HG03520 (cell line): ENCODE data around the gene DCAKD.
"Not testable (repeated sequence)": the region's sequence is repeated elsewhere in the genome, so short reads cannot be mapped to it uniquely, and the experiment has no call there.

Source experiments
- ATAC-seq: cut with Tn5 transposase; IDR thresholded peaks from one replicate; pipeline ENCODE4 v1.9.1; 2021; ENCODE audit warnings: mild to moderate bottlenecking, moderate library complexity; ENCODE audit not compliant: unreplicated experiment

The DCAKD gene

GRCh38 chr17:45070001-45070400, 18.6 kb upstream of the DCAKD start:
- no peak for ATAC-seq

DNA sequence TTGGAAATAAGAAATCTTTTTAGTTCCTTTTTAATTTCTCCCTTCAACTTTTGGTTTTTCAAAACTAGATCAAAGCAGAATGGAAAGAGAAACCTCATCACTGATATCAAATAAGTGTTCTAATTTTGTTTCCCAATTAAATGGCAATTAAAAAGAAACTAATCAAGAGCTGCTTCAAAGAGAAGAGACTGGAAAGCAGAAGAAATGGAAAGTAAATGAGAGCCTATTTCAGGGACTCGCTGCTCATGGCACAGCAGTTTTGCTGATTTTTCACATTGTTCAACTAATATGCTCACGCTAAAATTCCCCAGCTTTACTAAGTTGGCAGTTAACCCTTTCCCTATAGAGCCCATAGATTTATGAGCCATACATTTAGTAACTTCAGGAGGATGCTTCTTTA, 16.2 kb upstream of the DCAKD start:
- no peak for ATAC-seq

DNA sequence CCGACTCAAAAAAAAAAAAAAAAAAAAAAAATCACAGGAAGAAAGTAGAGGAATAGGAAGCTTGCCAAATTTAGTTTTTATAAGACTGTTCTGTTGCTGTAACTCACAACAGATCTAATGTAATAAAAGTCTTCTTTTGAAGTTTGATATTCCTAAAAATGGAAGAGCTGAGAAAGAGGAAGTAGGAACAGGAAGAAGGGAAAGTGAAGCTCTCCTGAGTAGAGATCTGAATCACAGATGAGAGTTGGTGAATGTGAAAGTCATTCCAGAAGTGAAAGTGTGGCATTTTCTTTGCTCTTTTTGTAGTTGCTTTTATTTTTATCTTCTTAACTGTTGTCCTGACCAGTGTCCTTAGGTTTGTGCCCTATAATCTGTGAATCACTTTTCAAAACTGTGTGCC, 11.8 kb upstream of the DCAKD start:
- ATAC-seq = no peak

DNA sequence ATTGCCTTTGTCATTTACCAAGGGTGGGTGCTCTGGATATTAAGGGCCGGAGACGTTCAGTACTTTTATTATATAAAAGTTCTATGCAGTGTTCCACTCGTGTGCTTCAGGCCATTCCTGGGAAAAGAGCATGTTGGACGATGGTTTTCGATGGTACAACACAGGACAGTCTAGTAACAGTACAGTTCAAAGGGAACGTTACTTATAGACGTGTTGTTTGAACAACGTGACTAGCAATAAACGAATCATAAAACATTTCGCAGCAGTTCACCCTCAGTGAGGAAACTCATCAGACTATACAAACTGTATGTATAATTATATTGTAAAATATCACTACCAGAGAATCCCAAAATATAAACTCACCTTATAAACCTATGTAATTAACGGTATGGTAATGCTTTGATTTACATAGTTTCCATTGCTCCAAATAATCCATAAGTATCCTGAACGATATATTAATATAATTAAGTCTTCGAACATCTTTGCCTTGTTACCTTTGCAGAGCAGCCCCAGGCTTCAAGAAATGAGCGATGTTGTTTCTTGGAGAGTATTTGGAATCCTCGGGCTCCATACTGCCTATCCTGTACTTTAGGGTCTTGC, 10.3 kb upstream of the DCAKD start:
- ATAC-seq = no peak

GRCh38 chr17:45060797-45061605, 9.6 kb upstream of the DCAKD start, which contains the start of gene NMT1:
Gene NMT1 (plus strand): TSS chr17:45061317. CDS start chr17:45061330, 13 bp downstream.
- peak; percentile 78 for ATAC-seq

GRCh38 chr17:45060382-45060796, 9.0 kb upstream of the DCAKD start:
- ATAC-seq = no peak

GRCh38 chr17:45052052-45052772, 780 bp upstream of the DCAKD start:
- ATAC-seq = no peak

- ATAC-seq = not testable (repeated sequence)
Observed at GRCh38 chr17:45051720-45052051, 254 bp upstream of the DCAKD start.

DNA sequence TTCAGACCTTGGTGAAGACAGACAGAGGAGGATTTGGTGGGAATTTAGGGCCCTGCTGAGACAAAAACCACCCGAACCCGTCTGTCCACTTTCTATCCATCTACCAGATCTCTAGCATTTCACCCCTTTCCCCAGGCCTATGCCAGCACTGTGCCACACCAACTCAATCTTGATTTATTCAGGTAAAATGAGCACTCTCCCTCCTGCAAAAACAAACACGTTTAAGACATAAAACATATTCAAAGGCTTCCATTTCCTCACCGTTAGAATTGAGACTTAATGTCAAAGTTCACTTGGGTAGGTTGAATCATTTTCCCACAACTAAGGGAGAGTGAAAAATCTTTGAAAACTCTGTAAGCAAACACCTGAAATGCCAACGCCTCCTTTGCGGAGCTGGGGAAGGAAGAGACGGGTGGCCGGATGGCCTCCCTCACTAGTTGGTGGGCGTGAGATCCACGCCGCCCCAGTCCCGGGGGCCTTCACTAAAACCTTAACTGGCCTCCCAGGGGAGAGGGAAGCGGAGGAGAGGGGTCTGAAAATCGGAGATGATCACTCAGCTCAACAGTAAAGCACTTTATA, 862 bp downstream of the DCAKD start:
- ATAC-seq = no peak

DNA sequence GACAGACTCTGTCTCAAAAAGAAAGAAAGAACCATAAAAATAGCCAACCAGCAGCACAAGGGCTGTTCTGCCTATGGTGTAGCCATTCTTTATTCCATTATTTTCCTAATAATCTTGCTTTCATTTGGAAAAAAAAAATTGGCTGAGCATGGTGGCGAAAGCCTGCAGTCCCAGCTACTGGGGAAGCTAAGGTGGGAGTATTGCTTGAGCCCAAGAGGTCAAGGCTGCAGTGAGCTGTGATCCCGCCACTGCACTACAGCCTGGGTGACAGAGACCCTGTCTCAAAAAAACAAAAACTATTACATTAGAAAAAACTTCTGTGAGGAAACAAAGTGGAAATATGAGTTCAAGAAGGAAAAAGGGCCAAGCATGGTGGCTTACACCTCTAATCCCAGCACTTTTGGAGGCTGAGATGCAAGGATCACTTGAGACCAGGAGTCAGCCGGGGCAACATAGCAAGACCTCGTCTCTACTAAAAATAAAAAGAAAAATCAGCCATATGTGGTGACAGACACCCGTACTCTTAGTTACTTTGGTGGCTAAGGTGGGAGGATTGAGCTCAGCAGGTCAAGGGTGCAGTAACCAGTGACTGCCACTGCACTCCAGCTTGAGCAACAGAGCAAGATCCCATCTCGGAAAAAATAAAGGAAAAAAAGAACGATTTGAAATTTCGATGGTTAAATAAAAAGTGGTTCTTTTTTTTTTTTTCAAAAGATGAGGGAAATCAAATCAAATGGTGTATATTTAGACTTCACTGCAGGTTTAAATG, 2.5 kb downstream of the DCAKD start:
- ATAC-seq = no peak

GRCh38 chr17:45046537-45047125, 4.8 kb downstream of the DCAKD start:
- no peak for ATAC-seq

DNA sequence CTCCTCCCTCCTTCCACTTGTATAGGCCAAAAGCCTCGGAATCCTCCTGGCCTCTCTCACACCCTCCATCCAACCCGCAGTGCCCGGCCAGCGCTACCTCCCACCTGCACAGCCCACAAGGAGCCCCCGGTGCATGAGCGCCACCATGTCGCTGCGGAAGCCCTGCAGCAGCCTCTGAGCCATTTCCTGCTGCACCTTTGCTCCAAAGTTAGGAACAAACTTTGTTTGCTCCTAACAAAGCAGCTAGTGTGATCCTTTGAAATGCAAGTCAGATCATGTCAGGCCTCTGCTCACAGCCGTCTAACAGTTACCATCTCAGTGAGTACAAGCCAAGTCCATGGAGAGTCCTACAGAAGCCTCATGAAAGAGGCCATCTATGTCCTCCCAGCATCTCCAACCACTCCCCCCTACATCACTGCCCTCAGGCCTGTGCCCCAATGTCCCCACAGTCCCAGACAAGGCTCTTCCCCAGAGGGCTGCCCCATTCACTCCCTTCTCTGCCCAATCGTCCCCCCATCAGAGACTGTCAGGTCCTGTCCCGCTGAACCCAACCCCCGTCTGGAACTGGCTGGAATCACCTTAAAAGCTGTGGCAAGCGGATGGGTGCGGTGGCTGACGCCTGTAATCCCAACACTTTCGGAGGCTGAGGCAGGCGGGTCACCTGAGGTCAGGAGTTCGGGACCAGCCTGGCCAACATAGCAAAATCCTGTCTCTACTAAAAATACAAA, 7.5 kb downstream of the DCAKD start:
- ATAC-seq = no peak

DNA sequence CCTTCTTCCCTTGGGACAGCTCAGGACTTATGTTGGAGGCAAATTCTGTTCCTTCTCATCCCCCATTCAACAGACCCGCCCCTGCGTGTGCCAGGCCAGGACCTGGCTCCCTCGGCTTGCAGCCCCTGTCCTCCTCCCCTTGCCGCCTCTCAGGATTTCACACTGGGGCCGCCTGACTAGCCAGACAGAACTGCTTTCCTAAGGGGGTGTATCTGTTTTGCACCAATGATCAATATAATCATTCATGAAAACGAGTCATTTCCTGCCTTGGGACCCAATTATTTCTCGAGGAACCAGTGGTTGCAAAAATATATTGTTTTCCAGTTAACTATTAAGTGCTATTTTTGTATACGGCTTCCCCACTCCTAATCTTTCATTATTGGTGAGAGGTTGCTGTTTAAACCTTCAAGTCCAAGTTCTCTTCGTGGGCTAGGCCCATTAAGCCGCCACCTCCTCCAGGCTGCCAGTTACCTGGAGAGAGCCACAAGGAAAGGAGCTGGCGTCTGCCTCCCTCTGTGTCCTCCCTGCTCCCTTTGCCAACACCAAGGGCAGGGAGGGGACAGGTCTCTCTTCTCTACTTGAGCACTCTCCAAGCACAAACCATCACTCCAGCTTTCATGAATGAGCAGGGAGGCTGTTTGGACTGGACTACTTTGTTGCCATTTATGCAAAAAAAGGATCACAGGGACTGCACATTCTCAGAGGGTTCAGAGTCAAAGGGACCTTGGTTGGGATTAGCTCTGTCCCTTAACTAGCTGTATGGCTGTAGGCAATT, 8.9 kb downstream of the DCAKD start:
- ATAC-seq = no peak

DNA sequence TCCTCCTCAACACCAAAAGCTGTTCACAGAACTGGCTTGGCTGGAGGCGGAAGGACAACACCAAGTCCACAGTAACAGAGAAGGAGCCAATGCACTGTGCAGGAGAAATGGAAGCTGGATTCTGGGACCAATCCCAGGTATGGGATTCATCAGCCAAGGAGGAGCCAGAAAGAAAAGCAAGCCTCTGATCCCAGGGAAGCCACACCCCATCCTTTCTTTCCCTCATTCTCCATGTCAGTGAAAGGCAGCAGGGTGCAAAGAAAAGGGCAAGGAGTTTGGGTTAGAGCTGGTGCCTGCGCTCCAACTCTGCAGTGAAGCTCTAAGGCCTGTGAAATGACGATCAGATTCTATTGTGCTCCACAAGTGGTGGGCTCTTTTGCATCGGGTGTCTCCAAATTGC, 11.0 kb downstream of the DCAKD start:
- no peak for ATAC-seq

GRCh38 chr17:45038728-45039634, 12.5 kb downstream of the DCAKD start:
- no peak for ATAC-seq

- ATAC-seq = no peak
Observed at GRCh38 chr17:45036691-45037090, 14.7 kb downstream of the DCAKD start.

DNA sequence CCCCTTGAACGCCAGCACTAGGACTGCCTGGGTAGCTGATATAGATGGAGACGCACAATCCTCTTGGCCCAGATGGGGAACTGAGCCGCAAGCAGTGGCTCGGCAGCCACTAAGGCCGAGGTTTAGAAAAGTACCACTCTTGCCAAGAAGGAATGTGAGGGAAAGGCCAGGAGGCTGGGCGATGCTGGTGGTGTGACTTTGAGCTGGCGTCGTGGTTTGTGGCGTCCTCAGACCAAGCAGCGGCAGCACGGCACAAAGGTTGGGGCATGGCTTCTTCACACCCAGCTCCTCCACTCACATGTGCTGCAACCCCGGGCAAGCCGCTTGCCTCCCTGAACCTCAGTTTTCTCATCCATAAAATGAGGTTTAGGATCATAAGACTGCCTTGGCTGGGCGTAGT, 15.6 kb downstream of the DCAKD start:
- ATAC-seq = no peak

GRCh38 chr17:45034599-45034998, 16.8 kb downstream of the DCAKD start:
- no peak for ATAC-seq
